K562 (cell line): ENCODE measurements around the gene SUOX. TPM values are rescaled to one million over a fixed set of nuclear protein-coding genes. Genes with fewer than 3 reads are reported as not detected.

Experiments used
- BDP1 ChIP-seq: IDR thresholded peaks from 3 replicates; pipeline ENCODE4 v1.6.1; 2011; ENCODE audit not compliant: insufficient read length, insufficient read depth
- BRF1 ChIP-seq: IDR thresholded peaks from 3 replicates; pipeline ENCODE4 v1.6.1; 2011; ENCODE audit warnings: borderline replicate concordance, mild to moderate bottlenecking; ENCODE audit not compliant: insufficient read length; ENCODE audit errors: extremely low read depth
- CEBPB ChIP-seq: fragments of 450-650 bp; IDR thresholded peaks from 2 replicates; pipeline ENCODE4 v1.6.1; 2016; ENCODE audit warnings: missing genetic modification characterization, missing compliant biosample characterization
- CREB1 ChIP-seq, 2 experiments: sonication (generic) in 1 of 2; formaldehyde crosslinking in 1 of 2; IDR thresholded peaks; 2 replicates each; pipeline versions ENCODE4 v1.6.1 to v1.8.0; 2012 to 2022; ENCODE audit warnings: inconsistent platforms in 1 of 2, mild to moderate bottlenecking in 1 of 2, missing genetic modification reagents in 1 of 2, moderate library complexity in 1 of 2
- E2F3 ChIP-seq: fragments of 250-450 bp; sonication (Bioruptor Pico); IDR thresholded peaks from 2 replicates; pipeline ENCODE4 v1.4.0; 2020; ENCODE audit warnings: mild to moderate bottlenecking
- FOS ChIP-seq: IDR thresholded peaks from 3 replicates; pipeline ENCODE4 v1.6.1; 2011; ENCODE audit not compliant: insufficient read length; ENCODE audit errors: extremely low read depth
- FOXP1 ChIP-seq: sonication (generic); formaldehyde crosslinking; IDR thresholded peaks from 2 replicates; pipeline ENCODE4 v1.8.0; 2022; ENCODE audit warnings: mild to moderate bottlenecking, missing genetic modification reagents
- HDAC2 ChIP-seq: fragments of 450-650 bp; IDR thresholded peaks from 2 replicates; pipeline ENCODE4 v1.6.1; 2016; ENCODE audit warnings: mild to moderate bottlenecking
- HEY1 ChIP-seq: fragments of 250-450 bp; sonication (Bioruptor Pico); IDR thresholded peaks from 2 replicates; pipeline ENCODE4 v1.5.0; 2020; ENCODE audit warnings: mild to moderate bottlenecking, moderate library complexity, borderline replicate concordance
- HOXB6 ChIP-seq: fragments of 250-450 bp; sonication (Bioruptor Pico); IDR thresholded peaks from 2 replicates; pipeline ENCODE4 v1.5.1; 2022; ENCODE audit warnings: mild to moderate bottlenecking, borderline replicate concordance
- HSF4 ChIP-seq: fragments of 250-450 bp; sonication (Bioruptor Pico); IDR thresholded peaks from 2 replicates; pipeline ENCODE4 v2.1.2; 2022; ENCODE audit warnings: mild to moderate bottlenecking, moderate library complexity, borderline replicate concordance
- MCM2 ChIP-seq: fragments of 450-650 bp; IDR thresholded peaks from 2 replicates; pipeline ENCODE4 v1.6.1; 2017; ENCODE audit warnings: low read depth, mild to moderate bottlenecking
- MTA2 ChIP-seq: fragments of 450-650 bp; IDR thresholded peaks from 2 replicates; pipeline ENCODE4 v1.6.1; 2016; ENCODE audit warnings: low read depth
- MYNN ChIP-seq, 2 experiments: sonication (generic); formaldehyde crosslinking in 1 of 2; IDR thresholded peaks; 2 replicates each; pipeline versions ENCODE4 v1.5.0 to v1.6.1; 2016 to 2020; ENCODE audit warnings: antibody characterized with exemption in 1 of 2, missing genetic modification reagents in 1 of 2
- NFATC3 ChIP-seq: fragments of 450-650 bp; IDR thresholded peaks from 2 replicates; pipeline ENCODE4 v1.6.1; 2017; ENCODE audit warnings: mild to moderate bottlenecking
- POLR2AphosphoS2 ChIP-seq: IDR thresholded peaks from 2 replicates; pipeline ENCODE4 v1.6.1; 2012; ENCODE audit warnings: low read length, improper control_type of control experiment
- PRMT5 ChIP-seq: sonication (generic); formaldehyde crosslinking; IDR thresholded peaks from 2 replicates; pipeline ENCODE4 v1.5.0; 2020; ENCODE audit warnings: missing genetic modification reagents
- RFX5 ChIP-seq: IDR thresholded peaks from 2 replicates; pipeline ENCODE4 v1.6.1; 2011; ENCODE audit warnings: low read depth, mild to moderate bottlenecking, improper control_type of control experiment, low read length
- TAF9B ChIP-seq: fragments of 450-650 bp; IDR thresholded peaks from 2 replicates; pipeline ENCODE4 v1.6.1; 2018; ENCODE audit warnings: mild to moderate bottlenecking; ENCODE audit not compliant: partially characterized antibody
- TRIM24 ChIP-seq, 2 experiments: fragments of 450-650 bp; IDR thresholded peaks; 2 replicates each; pipeline ENCODE4 v1.6.1; 2016
- ZNF263 ChIP-seq: sonication (generic); formaldehyde crosslinking; IDR thresholded peaks from 2 replicates; pipeline ENCODE4 v1.8.0; 2022; ENCODE audit warnings: mild to moderate bottlenecking, missing genetic modification reagents, borderline replicate concordance
- ZNF408 ChIP-seq: fragments of 250-450 bp; sonication (Bioruptor Pico); IDR thresholded peaks from 2 replicates; pipeline ENCODE4 v1.4.0; 2020; ENCODE audit warnings: low read depth, mild to moderate bottlenecking, moderate library complexity
- ZNF586 ChIP-seq: fragments of 450-650 bp; formaldehyde crosslinking; conservative IDR thresholded peaks from 2 replicates; pipeline ENCODE4 v1.4.0; 2020; ENCODE audit warnings: mild to moderate bottlenecking, moderate library complexity
- ZNF644 ChIP-seq: fragments of 200-800 bp; sonication (Bioruptor generic); IDR thresholded peaks from 2 replicates; pipeline ENCODE4 v1.6.1; 2016; ENCODE audit warnings: low read depth, missing genetic modification characterization, missing compliant biosample characterization
- polyA plus RNA-seq, 8 experiments: library from polyadenylated mRNA; depleted of rRNA in 4 of 8; stranded (reverse) in 5 of 8; unstranded in 3 of 8; fragments of >200 nt; fragmentation: Nextera tagmentation in 2 of 8; fragmentation: Illumina TruSeq in 1 of 8; extraction: Ambion mirVana in 2 of 8; extraction: Trizol in 1 of 8; gene quantifications; 2 replicates each; pipeline versions ENCODE4 v1.2.1 to v1.2.3, GENCODE V29; 2011 to 2014; ENCODE audit warnings: inconsistent platforms in 1 of 8, missing spikeins in 1 of 8
- total RNA-seq, 7 experiments: library from RNA; depleted of rRNA in 6 of 7; stranded (reverse); fragments of >200 nt in 6 of 7; fragmentation: Illumina TruSeq in 2 of 7; extraction: Trizol in 2 of 7; gene quantifications; 2 replicates each; pipeline versions ENCODE4 v1.2.1 to v1.2.3, GENCODE V29; 2011 to 2021; ENCODE audit warnings: low replicate concordance in 1 of 7
- TF ChIP-seq, protein P1 (sequence below): fragments of 250-450 bp; sonication (Bioruptor Pico); IDR thresholded peaks from 2 replicates; pipeline ENCODE4 v1.6.1; 2021; ENCODE audit warnings: mild to moderate bottlenecking
- TF ChIP-seq, protein P2 (sequence below): sonication (generic); formaldehyde crosslinking; IDR thresholded peaks from 2 replicates; pipeline ENCODE4 v1.4.0; 2020; ENCODE audit warnings: mild to moderate bottlenecking, missing genetic modification reagents
- TF ChIP-seq, protein P3 (sequence below), 2 experiments: fragments of 450-650 bp; IDR thresholded peaks; 2 replicates each; pipeline ENCODE4 v1.6.1; 2016

The SUOX gene
- total and polyA plus RNA-seq, 9 of the 15 experiments (the other 6 are each of a cell fraction or from before 2014, with no cell fraction given) = 9.2 to 39.7 (median 25.4) TPM

DNA sequence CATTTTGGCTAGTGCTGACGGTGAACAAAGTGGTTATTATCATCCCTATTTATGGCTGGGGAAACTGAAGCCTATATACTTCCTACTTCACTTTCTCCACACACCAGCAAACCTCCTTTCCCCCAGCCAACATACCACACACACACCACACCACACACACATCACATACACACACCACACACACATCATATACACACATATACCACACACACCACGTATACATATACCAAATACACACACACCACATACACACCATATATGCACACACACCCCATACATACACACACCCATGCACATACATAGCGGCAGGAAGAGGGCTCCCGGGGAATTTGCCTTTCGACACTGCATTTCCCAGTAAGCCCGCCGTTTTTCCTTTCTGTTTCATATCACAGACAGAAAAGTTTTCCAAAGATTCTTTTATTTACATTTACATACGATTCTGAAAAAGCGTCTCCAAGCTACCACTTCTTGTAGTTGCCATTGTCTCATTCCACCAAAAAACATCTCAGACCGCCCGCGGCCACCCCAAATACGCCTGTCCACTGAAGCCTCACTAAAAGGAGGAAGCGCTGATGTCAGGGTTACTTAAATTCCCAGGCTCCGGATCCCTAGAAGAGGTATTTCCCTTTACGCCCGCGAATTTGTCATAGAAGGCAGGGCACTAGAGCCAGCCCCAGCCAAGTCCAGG is 24.0 kb upstream of the SUOX start (continued):
- no peak for TF ChIP-seq ZNF644 (tag)
- peak; percentile 71 for TF ChIP-seq HDAC2
- TF ChIP-seq CREB1 (IDR thresholded peaks at IDR 0.05) = no peak
- TF ChIP-seq CREB1 (CRISPR knock-in tag; IDR thresholded peaks at IDR 0.05) = no peak
- TF ChIP-seq PRMT5 (CRISPR knock-in tag) = no peak
- TF ChIP-seq TRIM24 (IDR thresholded peaks at IDR 0.05) = 0 out of 4 replicates have a peak, but pooled peaks of 1 of the 2 experiments have one; percentile 13
- 0 out of 2 replicates have a peak, but pooled peaks have one; percentile 46 for TF ChIP-seq MYNN (IDR thresholded peaks at IDR 0.05)
- no peak for TF ChIP-seq MYNN (CRISPR knock-in tag; IDR thresholded peaks at IDR 0.05)
- no peak for TF ChIP-seq FOS
- TF ChIP-seq HOXB6 (CRISPR knock-in tag) = no peak
- TF ChIP-seq BDP1 = no peak
- TF ChIP-seq, protein P1, sequence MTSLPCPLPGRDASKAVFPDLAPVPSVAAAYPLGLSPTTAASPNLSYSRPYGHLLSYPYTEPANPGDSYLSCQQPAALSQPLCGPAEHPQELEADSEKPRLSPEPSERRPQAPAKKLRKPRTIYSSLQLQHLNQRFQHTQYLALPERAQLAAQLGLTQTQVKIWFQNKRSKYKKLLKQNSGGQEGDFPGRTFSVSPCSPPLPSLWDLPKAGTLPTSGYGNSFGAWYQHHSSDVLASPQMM (CRISPR knock-in tag) = no peak
- TF ChIP-seq E2F3 (CRISPR knock-in tag) = no peak
- TF ChIP-seq CEBPB (tag) = no peak
- TF ChIP-seq, protein P2, sequence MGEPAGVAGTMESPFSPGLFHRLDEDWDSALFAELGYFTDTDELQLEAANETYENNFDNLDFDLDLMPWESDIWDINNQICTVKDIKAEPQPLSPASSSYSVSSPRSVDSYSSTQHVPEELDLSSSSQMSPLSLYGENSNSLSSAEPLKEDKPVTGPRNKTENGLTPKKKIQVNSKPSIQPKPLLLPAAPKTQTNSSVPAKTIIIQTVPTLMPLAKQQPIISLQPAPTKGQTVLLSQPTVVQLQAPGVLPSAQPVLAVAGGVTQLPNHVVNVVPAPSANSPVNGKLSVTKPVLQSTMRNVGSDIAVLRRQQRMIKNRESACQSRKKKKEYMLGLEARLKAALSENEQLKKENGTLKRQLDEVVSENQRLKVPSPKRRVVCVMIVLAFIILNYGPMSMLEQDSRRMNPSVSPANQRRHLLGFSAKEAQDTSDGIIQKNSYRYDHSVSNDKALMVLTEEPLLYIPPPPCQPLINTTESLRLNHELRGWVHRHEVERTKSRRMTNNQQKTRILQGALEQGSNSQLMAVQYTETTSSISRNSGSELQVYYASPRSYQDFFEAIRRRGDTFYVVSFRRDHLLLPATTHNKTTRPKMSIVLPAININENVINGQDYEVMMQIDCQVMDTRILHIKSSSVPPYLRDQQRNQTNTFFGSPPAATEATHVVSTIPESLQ (CRISPR knock-in tag) = no peak
- TF ChIP-seq POLR2AphosphoS2 = no peak
- TF ChIP-seq FOXP1 (CRISPR knock-in tag) = no peak
- TF ChIP-seq RFX5 = no peak
- peak; percentile 61; the same call in 1 of the 2 replicates for TF ChIP-seq MTA2
- no peak for TF ChIP-seq ZNF408 (CRISPR knock-in tag)
- TF ChIP-seq ZNF586 = no peak
- TF ChIP-seq MCM2 = no peak
- TF ChIP-seq, protein P3, sequence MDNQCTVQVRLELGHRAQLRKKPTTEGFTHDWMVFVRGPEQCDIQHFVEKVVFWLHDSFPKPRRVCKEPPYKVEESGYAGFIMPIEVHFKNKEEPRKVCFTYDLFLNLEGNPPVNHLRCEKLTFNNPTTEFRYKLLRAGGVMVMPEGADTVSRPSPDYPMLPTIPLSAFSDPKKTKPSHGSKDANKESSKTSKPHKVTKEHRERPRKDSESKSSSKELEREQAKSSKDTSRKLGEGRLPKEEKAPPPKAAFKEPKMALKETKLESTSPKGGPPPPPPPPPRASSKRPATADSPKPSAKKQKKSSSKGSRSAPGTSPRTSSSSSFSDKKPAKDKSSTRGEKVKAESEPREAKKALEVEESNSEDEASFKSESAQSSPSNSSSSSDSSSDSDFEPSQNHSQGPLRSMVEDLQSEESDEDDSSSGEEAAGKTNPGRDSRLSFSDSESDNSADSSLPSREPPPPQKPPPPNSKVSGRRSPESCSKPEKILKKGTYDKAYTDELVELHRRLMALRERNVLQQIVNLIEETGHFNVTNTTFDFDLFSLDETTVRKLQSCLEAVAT (IDR thresholded peaks at IDR 0.05) = peak; percentile 96 to 97
- no peak for TF ChIP-seq BRF1
- TF ChIP-seq ZNF263 (CRISPR knock-in tag) = no peak
- peak; percentile 53 for TF ChIP-seq TAF9B
- no peak for TF ChIP-seq HEY1
- TF ChIP-seq HSF4 (CRISPR knock-in tag) = no peak
- peak; percentile 63; the same call in 1 of the 2 replicates for TF ChIP-seq NFATC3
